ENCODE results near the gene PAX8.

Gene PAX8

GRCh38 chr2:113220970-113221708, 57.6 kb downstream of the PAX8 start:
- DNase-seq (ENCODE audit: low read depth, low spot score) = no peak

DNA sequence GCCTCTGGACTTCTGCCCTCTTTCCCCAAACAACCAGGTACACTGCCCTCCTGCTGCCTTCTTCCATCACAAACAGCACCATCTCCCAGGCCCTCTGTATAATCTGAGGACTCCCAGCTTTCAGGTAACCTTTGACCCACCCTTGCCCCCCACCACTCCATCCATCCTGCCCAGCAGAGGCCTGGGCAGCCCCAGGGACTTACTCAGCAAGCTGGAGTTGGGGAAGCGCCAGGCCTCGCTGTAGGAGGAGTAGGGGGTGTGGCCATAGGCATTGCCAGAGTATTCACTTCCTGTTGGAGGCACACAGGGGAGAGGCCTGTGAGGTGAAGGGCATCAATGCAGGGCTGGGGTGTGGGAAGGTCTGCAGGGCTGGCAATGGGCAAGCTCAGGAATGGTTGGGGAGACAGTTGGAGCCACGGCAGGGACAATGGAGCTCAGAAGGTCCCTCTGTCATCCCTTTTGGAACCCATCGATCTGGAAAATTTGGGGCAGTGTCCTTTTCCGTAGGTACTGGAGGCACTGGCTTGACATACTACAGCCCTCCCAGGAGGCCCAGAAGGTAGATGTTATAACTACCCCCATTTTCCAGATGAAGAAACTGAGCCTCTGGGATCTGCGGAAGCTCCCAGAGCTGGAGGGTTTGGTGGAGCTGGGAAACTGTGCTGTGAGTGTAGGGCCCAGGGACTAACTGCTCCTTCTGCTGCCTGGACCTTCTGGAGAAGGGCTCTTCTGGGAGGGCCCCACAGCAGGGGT, 58.7 kb downstream of the PAX8 start:
- no peak for DNase-seq (ENCODE audit: low read depth, low spot score)

DNA sequence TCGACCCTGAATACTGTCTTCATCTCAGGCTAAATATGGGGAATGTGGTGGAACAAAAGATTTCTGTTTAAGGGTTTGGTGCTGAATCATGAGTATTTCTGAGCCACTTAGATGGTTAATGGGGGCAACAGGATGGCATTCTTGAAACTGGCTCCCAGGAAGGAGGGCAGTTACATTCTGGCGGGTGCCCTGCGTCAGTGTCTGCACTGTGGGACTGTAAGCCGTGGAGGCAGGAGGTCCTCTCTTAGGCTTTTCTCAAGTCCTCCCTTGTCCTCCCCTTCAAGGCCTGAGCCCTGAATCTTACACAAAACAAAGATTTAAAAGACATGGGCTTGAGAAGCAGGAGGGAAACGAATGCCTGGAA, 59.2 kb downstream of the PAX8 start:
- no peak for DNase-seq (ENCODE audit: low read depth, low spot score)

- no peak for DNase-seq (ENCODE audit: low read depth, low spot score)
Measured at GRCh38 chr2:113219092-113219441, 59.7 kb downstream of the PAX8 start.

DNA sequence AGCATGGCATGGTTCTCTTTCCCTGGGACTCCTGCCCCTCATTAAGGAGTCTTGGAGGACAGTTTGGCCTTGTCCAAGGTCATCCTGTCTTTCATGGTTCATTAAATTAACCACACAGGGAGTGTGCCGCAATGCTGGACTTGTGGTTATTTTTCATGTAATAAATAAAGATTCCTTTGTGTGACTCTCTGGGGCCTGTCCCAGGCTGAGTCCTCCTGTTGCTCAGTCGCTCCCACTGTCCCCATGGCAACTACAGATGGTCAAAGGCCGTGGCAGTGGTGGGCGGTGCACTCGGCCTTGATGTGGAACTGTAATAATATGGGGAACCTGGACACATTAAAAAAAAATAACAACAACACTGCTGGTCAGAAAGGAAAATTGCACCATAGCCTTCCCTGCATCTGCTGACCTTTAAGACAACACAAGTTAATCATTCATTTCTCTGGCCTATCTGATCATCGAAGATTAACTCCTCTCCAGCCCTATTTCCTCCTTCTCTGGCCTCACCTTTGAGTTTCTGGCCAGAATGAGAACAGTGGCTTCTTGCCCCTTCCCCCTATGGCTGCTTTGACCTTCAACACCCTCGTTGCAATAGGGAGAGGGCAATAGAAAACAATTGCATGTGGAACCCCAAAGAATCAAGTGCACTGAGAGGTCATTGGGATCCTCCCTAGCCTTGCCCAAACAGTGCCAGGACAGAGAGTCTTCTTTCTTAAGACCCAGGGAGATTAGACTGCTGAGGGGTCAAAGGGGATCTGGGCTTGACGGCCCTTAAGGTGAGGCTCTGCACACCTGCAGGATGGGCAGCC, 60.2 kb downstream of the PAX8 start:
- no peak for DNase-seq (ENCODE audit: low read depth, low spot score)

DNA sequence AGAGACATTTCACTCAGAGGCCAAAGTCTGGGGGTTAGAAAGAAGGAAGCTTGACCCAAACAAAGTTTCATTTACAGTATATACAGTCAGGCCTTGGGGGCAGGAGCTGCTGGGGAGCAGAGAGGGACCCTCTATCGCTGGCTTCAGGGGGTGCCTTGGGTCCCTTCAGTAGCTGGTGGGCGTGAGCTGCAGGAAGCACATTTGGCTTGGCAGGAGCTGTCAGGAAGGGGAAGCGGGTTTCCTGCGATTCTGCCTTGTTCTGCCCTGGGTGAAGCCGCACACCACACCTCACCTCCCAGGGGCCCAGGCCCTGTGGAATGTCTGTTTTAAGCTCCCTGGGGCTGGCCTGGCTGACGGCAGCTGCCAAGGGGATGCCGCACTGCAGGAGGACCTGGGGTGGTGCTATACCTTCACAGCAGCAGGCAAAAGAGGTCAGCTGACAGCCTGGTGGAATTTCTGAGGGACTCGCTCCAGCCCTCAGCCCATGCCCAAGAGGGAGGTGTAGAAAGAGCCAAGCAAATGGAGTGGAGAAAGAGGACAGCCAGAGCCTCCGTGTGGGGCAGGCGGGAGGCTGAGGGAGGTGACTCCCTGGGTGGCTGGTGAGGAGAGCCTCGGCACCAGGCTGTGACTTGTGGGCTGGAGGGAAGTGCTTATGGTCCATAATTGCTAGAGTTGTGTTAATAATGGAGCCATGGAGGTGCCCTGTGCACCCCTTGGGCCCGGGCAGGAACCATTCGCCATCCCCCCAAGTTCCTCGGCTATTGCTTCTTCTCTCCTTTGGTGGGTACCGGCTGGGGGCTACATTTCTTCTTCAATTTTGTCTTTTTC, 61.1 kb downstream of the PAX8 start:
- peak; percentile 74 for DNase-seq (ENCODE audit: low read depth, low spot score)

DNA sequence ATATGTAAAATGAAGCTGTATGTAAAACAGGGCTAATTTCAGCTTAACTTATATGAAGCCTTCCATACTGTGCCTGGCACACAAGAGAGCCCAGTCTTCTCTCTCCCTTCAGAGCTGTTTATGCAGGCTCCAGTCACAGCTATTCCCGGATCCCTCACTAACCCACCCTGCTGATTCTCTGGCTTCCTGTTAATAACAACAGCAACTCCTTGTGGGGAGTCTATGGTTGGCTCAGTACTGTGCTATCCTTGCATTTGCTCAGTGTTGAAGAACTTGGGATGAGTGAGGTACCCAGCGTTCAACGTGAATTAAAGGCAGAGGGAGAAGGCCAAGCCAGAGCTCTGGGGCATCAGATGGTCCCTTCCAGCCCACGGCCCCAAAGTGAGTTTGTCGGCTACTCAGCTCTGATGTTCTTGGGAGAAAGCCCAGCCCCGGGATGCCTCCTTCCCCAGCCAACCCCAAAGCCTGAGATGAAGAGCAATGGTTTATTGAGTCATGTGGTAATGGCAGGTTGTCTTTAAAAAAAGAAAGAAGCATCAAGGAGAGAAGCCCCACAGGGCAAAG, 61.7 kb downstream of the PAX8 start:
- peak; percentile 67 for DNase-seq (ENCODE audit: low read depth, low spot score)

DNA sequence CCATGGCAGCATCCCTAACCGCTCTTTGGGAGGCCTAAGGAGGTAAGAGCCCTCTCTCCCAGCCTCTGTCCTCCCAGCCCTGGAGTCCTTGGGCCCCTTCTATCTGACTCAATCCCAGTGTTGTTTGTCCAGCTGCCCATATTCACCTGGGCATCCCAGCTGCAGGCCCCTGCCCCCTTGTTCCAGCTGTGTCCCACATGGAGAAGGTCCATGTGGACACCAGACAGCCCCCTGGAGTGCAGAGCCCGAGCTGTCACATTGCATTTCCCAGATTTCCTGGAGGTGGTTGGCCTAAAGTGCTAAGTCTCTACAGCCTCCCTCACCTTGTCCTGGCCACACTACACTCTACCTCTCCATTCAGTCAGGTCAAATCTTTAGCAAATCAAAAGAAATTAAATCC, 62.4 kb downstream of the PAX8 start:
- DNase-seq (ENCODE audit: low read depth, low spot score) = no peak

- DNase-seq (ENCODE audit: low read depth, low spot score) = no peak
Measured at GRCh38 chr2:113215056-113215455, 63.7 kb downstream of the PAX8 start.

- DNase-seq (ENCODE audit: low read depth, low spot score) = no peak
Measured at GRCh38 chr2:113214141-113214540, 64.6 kb downstream of the PAX8 start.

GRCh38 chr2:113213061-113213930, 65.4 kb downstream of the PAX8 start:
- DNase-seq (ENCODE audit: low read depth, low spot score) = no peak

DNA sequence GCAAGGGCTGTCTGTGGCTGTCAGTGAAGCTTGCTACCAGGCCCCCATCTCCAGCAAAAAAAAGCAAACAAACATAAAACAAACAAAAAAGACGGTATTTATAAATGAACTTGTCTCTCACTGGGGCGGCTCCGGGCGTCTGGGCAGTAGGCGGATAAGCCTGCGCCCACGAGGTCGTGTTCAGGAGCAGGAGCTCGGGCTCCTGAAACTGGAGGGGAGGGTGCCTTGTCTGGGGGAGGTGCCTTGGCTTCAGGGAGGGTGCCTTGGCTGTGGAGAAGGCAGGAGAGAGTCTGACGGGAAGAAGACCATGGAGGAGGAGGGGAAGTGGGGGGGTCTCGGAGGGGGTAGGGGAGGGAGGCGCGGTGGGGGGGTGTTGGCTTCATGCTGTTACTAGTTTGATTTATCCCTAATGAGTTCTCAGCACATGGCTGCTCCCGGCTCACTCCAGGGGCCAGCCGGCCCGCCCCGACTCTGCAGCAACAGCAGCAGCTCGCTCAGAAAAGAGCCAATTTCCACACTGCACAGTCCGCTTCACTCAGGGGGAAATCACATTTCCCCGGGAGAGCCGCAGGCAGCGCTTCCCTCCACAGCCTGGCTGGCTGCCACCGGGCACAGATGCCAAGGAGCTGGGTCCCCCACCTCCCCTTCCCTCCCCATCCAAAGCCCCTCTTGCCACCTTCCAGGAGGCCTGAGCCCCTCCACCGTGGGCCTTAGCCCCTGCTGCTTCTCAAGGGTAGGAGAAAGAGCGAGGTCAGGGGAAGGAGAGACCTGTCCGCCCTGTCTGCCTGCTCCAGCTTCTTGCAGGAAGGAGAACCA, 66.3 kb downstream of the PAX8 start:
- no peak for DNase-seq (ENCODE audit: low read depth, low spot score)

GRCh38 chr2:113211226-113212105, 67.3 kb downstream of the PAX8 start:
- DNase-seq (ENCODE audit: low read depth, low spot score) = no peak

- DNase-seq (ENCODE audit: low read depth, low spot score) = no peak
Measured at GRCh38 chr2:113209646-113210171, 69.0 kb downstream of the PAX8 start.

- no peak for DNase-seq (ENCODE audit: low read depth, low spot score)
Measured at GRCh38 chr2:113209011-113209645, 69.6 kb downstream of the PAX8 start.

DNA sequence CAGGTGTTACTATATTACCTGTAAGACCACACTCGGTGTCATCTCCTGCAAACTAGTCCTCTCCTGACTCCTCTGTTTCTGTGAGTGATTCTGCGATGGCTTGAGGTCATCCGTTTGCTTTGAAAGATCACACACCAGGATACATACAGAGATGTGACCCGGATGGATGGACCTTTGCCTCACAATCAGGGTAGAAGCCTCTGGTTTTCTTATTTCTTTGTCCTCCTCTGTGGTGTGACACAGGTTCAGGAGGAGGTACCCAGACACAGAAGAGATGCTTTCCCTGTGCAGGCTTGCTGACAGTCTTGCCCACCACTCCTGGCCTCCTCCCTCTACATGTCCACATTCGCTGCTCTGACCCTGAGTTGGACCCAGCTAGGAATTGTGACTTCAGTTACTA, 70.3 kb downstream of the PAX8 start:
- DNase-seq (ENCODE audit: low read depth, low spot score) = no peak

GRCh38 chr2:113207021-113207420, 71.7 kb downstream of the PAX8 start:
- DNase-seq (ENCODE audit: low read depth, low spot score) = no peak

DNA sequence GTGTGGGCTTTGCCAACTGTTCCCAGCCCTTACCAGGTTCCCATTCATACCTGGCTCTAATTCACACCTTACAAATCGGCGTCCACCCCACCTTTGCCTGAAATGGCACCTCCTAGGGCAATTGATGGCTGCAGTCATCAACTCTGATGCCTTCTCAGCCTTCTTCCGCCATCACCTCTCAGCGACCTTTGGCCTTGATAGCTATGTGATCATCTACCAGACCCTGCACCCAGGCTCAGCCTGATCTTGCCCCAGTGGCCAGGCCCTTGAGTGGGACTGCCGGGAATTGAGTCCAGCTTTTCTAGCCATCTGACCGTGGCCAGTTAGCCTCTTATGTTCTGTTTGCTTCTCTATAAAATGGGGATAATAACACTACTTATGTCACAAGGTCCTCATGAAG, 72.5 kb downstream of the PAX8 start:
- DNase-seq (ENCODE audit: low read depth, low spot score) = no peak
